Astrocyte (in vitro differentiated cells and primary cell): ENCODE measurements around the gene RNF157.

ENCODE experiments used
- EZH2 ChIP-seq: IDR thresholded peaks from 2 replicates; pipeline ENCODE4 v1.6.1; 2012; ENCODE audit warnings: mild to moderate bottlenecking, low read length, inconsistent platforms; ENCODE audit not compliant: insufficient read depth
- TF ChIP-seq, protein P1 (sequence below): IDR thresholded peaks from 2 replicates; pipeline ENCODE4 v1.5.1; 2011; ENCODE audit warnings: low read depth, mild to moderate bottlenecking, inconsistent platforms, low read length, moderate library complexity; ENCODE audit not compliant: insufficient read depth

DNA sequence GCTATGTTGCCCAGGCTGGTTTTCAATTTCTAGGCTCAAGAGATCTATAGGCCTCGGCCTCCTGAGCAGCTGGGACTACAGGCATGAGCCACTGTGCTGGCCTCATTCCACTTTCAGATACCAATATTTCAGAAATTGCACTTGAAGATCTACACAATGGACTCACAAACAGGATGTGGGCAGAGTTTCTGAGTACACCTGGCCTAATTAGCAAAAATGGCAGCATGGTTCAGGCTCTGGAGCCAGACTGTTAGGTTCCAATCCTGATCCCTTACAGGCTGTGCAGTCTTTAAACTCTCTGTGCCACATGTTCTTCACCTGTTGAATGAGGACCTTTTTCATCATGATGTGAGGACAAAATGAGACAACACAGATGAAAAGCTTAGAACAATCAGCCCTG is 32.2 kb downstream of the RNF157 start:
- TF ChIP-seq, protein P1, sequence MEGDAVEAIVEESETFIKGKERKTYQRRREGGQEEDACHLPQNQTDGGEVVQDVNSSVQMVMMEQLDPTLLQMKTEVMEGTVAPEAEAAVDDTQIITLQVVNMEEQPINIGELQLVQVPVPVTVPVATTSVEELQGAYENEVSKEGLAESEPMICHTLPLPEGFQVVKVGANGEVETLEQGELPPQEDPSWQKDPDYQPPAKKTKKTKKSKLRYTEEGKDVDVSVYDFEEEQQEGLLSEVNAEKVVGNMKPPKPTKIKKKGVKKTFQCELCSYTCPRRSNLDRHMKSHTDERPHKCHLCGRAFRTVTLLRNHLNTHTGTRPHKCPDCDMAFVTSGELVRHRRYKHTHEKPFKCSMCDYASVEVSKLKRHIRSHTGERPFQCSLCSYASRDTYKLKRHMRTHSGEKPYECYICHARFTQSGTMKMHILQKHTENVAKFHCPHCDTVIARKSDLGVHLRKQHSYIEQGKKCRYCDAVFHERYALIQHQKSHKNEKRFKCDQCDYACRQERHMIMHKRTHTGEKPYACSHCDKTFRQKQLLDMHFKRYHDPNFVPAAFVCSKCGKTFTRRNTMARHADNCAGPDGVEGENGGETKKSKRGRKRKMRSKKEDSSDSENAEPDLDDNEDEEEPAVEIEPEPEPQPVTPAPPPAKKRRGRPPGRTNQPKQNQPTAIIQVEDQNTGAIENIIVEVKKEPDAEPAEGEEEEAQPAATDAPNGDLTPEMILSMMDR, result no peak
- no peak for TF ChIP-seq EZH2
